ENCODE measurements around the gene RPS28.
A peak's percentile ranks its signal among the peaks of the same experiment; 100 is the strongest.
"Not testable (repeated sequence)": the region's sequence is repeated elsewhere in the genome, so short reads cannot be mapped to it uniquely, and the experiment has no call there.

The RPS28 gene

GRCh38 chr19:8321067-8321985 is at the start of gene RPS28, which contains the start of gene NDUFA7:
Gene RPS28, plus strand, starts transcription at chr19:8321496. Its CDS starts 35 bp downstream, at chr19:8321531.
Gene NDUFA7, minus strand, starts transcription at chr19:8321375. Its CDS starts 17 bp downstream, at chr19:8321358.
- peak; percentile 94 to 95 for DNase-seq (ENCODE audit: low read depth in 2 of 2)

GRCh38 chr19:8276508-8276907 is 44.8 kb upstream of the RPS28 start:
- DNase-seq (ENCODE audit: low read depth in 2 of 2): not testable (repeated sequence)

DNA sequence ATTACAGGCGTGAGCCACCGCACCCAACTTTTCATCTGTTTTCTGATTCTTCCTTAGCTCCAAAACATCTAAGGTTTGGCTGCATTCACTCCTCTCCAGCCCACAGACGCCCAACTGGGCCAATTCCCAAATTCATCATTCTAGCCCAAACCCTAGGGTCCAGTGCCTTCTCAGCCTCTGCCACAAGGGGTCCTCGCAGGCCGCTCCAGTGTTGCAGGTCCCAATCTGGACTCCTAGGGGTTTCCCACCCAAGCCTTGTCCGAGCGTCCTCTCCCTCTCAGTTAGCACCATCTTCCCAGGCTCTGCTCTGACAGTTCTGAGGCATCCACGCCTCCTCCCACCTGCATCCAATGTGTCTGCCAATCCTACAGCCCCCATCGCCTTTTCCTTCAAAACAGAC is 30.0 kb upstream of the RPS28 start:
- DNase-seq (ENCODE audit: low read depth in 2 of 2): not testable (repeated sequence)

GRCh38 chr19:8302357-8302691 is 19.0 kb upstream of the RPS28 start:
- DNase-seq (ENCODE audit: low read depth in 2 of 2): no peak

GRCh38 chr19:8302734-8303133 is 18.6 kb upstream of the RPS28 start:
- no peak for DNase-seq (ENCODE audit: low read depth in 2 of 2)

GRCh38 chr19:8304841-8305621 is 16.3 kb upstream of the RPS28 start:
- no peak for DNase-seq (ENCODE audit: low read depth in 2 of 2)

- no peak for DNase-seq (ENCODE audit: low read depth in 2 of 2)
Observed at GRCh38 chr19:8305798-8306197, 15.5 kb upstream of the RPS28 start.

DNA sequence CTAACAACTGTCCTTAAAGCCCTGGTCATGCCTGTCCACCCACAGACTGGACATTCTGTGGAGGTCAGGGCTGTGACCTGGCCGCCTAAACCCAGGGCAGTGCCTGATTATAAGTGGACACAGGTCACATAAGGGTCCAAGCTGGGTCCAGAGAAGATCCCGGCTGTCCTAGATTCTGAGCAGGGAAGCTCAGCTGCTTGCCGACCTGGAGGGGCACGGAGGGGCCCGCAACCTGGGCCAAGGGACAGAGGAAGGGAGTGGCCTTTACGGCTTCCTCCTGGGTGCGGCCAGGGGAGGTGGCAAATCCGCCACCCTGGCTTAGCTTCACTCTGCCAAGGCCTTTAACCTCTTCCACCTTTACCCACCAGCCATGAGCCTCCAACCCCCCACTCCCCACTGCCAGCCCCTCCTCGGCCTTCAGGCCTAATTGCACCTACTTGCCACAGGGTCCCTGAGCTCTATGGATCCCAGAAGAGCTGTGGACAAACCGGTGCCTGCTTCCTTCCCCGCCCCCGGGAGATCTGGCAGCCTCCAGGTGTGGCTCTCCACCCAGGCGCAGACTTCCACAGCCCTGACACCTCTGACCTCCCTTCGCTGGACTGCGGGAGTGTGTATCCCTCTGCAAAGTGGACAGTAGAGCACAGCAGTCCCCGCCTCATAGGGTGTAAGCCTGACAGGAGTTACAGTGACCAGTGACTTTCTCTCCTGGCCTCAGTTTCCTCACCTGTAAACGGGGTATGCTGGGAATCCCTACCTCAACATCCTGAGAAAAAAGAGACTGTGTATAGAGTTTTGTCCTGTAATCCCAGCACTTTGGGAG is 14.9 kb upstream of the RPS28 start:
- DNase-seq (ENCODE audit: low read depth in 2 of 2): no peak

DNA sequence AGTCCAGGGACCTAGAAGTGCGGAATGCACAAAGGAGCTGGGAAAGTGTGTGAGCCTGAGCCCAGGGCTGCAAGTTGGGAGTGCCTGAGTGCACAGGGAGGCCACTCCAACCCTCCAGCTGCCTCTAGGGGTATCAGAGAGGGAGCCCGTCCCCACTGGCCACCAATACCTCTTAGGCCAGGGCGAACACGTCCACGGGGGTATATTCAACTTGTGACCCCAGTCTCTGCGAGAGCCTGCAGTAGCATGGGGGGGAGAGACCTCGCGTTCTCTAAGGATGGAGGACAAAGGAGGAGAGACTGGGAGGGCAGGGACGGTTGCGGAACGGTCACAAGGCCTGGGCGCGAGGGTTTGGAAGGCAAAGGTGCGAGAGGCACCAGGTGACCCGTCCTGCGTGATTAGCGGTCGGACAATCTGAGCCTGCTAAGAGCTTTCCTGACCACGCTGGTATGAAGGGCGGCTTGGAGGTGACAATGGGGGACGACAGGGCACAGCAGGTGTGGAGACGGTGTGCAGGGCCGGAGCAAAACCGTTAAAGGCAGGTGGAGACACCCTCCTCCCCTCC is 13.8 kb upstream of the RPS28 start:
- DNase-seq (ENCODE audit: low read depth in 2 of 2): no peak

GRCh38 chr19:8307965-8308866 is 13.1 kb upstream of the RPS28 start, which contains the start of gene CD320:
Gene CD320, minus strand, starts transcription at chr19:8308358. Its CDS starts 68 bp downstream, at chr19:8308290.
- DNase-seq (ENCODE audit: low read depth in 2 of 2): peak; percentile 54 to 76

- no peak for DNase-seq (ENCODE audit: low read depth in 2 of 2)
Observed at GRCh38 chr19:8308891-8309291, 12.4 kb upstream of the RPS28 start.

GRCh38 chr19:8310342-8311055 is 10.8 kb upstream of the RPS28 start:
- DNase-seq (ENCODE audit: low read depth in 2 of 2): no peak

DNA sequence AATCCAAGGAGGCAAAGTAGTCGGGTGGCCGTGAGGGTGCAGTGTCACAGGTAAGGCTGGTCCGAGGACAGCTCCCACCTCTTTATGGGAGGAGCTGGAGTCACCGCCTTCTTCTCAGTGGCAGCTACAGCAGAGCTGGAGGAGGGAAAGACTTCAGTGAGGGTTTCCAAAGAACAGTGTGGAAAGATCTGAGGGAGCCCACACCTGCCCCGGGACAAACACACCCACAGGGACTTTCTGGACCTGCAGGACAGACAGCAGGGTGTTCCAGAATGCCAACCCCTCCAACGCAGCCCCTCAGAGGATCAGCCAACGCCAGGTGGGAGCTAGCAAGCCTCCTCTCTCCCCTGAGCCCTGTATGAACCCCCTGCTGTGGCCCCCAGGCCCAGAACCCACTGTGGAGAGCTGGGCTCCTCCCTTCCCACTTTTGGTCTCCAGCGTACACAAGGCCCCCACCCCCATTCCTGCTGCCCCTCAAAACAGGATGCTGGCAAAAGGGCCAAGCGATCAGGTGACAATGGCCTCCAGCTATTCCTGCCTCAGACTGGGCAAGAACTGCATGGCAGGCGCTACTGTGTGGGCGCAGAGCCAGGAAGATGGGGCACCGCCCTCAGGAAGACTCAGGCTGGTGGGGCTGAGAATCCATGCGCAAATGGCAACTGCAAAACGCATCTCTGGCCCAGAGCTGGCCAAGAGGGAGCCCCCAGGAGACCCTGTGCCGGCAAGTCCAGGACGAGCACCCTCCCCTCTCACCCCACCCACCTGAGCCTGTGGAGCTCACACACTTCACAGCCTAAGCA is 9.6 kb upstream of the RPS28 start:
- no peak for DNase-seq (ENCODE audit: low read depth in 2 of 2)

GRCh38 chr19:8314981-8315640 is 6.2 kb upstream of the RPS28 start:
- not testable (repeated sequence) for DNase-seq (ENCODE audit: low read depth in 2 of 2)

GRCh38 chr19:8316351-8317125 is 4.8 kb upstream of the RPS28 start:
- no peak for DNase-seq (ENCODE audit: low read depth in 2 of 2)

- not testable (repeated sequence) for DNase-seq (ENCODE audit: low read depth in 2 of 2)
Observed at GRCh38 chr19:8318835-8319234, 2.5 kb upstream of the RPS28 start.

DNA sequence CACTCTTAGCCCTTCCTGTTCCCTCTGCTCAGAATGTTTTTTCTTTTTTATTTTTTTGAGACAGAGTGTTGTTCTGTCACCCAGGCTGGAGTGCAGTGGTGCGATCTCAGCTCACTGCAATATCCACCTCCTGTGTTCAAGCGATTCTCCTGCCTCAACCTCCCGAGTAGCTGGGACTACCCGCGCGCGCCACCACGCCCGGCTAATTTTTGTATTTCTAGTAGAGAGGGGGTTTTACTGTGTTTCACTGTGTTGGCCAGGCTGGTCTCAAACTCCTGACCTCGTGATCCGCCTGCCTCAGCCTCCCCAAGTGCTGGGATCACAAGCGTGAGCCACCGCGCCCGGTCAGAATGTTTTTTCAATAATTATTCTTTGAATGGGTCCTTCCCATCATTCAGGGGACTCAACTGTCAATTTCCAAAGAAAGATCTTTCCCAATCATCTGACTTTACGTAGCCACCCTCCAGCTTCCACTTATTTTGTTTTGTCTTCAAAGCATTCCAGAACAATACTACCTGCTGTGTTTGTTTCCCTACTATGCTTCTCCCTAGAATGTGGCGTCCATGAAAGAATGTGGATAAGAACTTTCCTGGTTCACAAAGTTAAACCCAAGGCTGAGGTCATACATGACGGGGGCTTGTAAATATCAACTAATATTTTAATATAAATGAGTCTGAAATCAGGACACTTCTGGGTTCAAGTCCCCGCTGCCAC is 1.3 kb upstream of the RPS28 start:
- no peak for DNase-seq (ENCODE audit: low read depth in 2 of 2)
